ENCODE data around the gene PLXNA1.
A peak's percentile ranks its signal among the peaks of the same experiment; 100 is the strongest.

PLXNA1 gene

GRCh38 chr3:126937973-126938372, 44.9 kb upstream of the PLXNA1 start:
- DNase-seq: no peak
- ATAC-seq (ENCODE audit: insufficient read depth, low read depth): no peak

GRCh38 chr3:126938520-126939337, 44.2 kb upstream of the PLXNA1 start:
- Histone ChIP-seq H4K20me1 (ENCODE audit: insufficient read depth, low read length) (peaks cover 5% of the 10 kb centered on the region; the same call in 1 of the 2 replicates), H3K9me3 (ENCODE audit: insufficient read depth, low read length, severe bottlenecking) (no peaks in the 10 kb centered on the region), H3K4me3 (ENCODE audit: low read depth in 1 of 2, low read length in 2 of 2) (no peak overlapping the region), H3K27me3 (ENCODE audit: insufficient read depth, low read length, poor library complexity) (no peaks in the 10 kb centered on the region), H3K4me1 (ENCODE audit: insufficient read depth, low read length) (no peaks in the 10 kb centered on the region), H3K79me2 (ENCODE audit: insufficient read depth, low read length) (no peaks in the 10 kb centered on the region), H2AFZ (ENCODE audit: low read depth, low read length) (no peak overlapping the region), H3K4me2 (ENCODE audit: insufficient read depth, low read length) (no peak overlapping the region), H3K9ac (ENCODE audit: low read depth, low read length) (no peak overlapping the region), H3K36me3 (ENCODE audit: insufficient read depth, low read length) (peaks cover 3% of the 10 kb centered on the region; the same call in 1 of the 2 replicates), H3K27ac (ENCODE audit: low read length) (no peak overlapping the region)
- DNase-seq (no peak), ATAC-seq (ENCODE audit: insufficient read depth, low read depth) (no peak)
- no peak for TF ChIP-seq EZH2 (IDR thresholded peaks at IDR 0.05; ENCODE audit: borderline replicate concordance, low read depth, low read length, severe bottlenecking)
- TF ChIP-seq, protein P1, sequence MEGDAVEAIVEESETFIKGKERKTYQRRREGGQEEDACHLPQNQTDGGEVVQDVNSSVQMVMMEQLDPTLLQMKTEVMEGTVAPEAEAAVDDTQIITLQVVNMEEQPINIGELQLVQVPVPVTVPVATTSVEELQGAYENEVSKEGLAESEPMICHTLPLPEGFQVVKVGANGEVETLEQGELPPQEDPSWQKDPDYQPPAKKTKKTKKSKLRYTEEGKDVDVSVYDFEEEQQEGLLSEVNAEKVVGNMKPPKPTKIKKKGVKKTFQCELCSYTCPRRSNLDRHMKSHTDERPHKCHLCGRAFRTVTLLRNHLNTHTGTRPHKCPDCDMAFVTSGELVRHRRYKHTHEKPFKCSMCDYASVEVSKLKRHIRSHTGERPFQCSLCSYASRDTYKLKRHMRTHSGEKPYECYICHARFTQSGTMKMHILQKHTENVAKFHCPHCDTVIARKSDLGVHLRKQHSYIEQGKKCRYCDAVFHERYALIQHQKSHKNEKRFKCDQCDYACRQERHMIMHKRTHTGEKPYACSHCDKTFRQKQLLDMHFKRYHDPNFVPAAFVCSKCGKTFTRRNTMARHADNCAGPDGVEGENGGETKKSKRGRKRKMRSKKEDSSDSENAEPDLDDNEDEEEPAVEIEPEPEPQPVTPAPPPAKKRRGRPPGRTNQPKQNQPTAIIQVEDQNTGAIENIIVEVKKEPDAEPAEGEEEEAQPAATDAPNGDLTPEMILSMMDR (IDR thresholded peaks at IDR 0.05; ENCODE audit: borderline replicate concordance, extremely low read depth, low read length, poor library complexity, severe bottlenecking): no peak

More at GRCh38 chr3:126937973-126938372, 44.9 kb upstream of the PLXNA1 start:
- TF ChIP-seq EZH2 (IDR thresholded peaks at IDR 0.05; ENCODE audit: borderline replicate concordance, low read depth, low read length, severe bottlenecking): no peak
- TF ChIP-seq, protein P1 (IDR thresholded peaks at IDR 0.05; ENCODE audit: borderline replicate concordance, extremely low read depth, low read length, poor library complexity, severe bottlenecking): no peak
- Histone ChIP-seq H3K36me3 (ENCODE audit: insufficient read depth, low read length) (peaks cover 3% of the 10 kb centered on the region; the same call in 1 of the 2 replicates), H3K4me2 (ENCODE audit: insufficient read depth, low read length) (no peak overlapping the region), H3K9ac (ENCODE audit: low read depth, low read length) (no peak overlapping the region), H3K4me1 (ENCODE audit: insufficient read depth, low read length) (no peaks in the 10 kb centered on the region), H3K9me3 (ENCODE audit: insufficient read depth, low read length, severe bottlenecking) (no peaks in the 10 kb centered on the region), H4K20me1 (ENCODE audit: insufficient read depth, low read length) (peaks cover 5% of the 10 kb centered on the region; the same call in 1 of the 2 replicates), H2AFZ (ENCODE audit: low read depth, low read length) (no peak overlapping the region), H3K79me2 (ENCODE audit: insufficient read depth, low read length) (no peaks in the 10 kb centered on the region), H3K27ac (ENCODE audit: low read length) (no peak overlapping the region), H3K27me3 (ENCODE audit: insufficient read depth, low read length, poor library complexity) (no peaks in the 10 kb centered on the region), H3K4me3 (ENCODE audit: low read depth in 1 of 2, low read length in 2 of 2) (no peak overlapping the region)

DNA sequence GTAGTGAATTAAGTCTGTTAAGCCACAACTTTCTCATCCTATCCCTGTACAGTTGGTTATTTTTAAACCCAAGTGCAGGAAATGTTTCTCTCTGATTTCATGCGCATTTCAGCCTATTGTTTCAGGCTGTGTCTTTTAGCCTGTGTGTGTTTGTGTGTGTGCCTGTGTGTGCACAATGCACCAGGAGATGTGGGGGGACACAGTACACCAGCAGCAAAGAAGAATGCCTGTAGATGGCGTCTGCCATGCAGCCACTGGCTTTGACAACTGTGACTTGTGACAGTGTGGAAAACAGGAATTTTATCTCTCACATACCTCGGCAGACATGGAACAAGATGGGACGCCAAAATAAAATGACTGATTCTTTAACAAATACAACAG, 43.6 kb upstream of the PLXNA1 start:
- H3K9me3 ChIP-seq (ENCODE audit: insufficient read depth, low read length, severe bottlenecking): no peaks in the 10 kb centered on the region
- TF ChIP-seq EZH2 (IDR thresholded peaks at IDR 0.05; ENCODE audit: borderline replicate concordance, low read depth, low read length, severe bottlenecking): no peak
- TF ChIP-seq, protein P1 (IDR thresholded peaks at IDR 0.05; ENCODE audit: borderline replicate concordance, extremely low read depth, low read length, poor library complexity, severe bottlenecking): peak; percentile 17
- H3K4me2 ChIP-seq (ENCODE audit: insufficient read depth, low read length): no peak overlapping the region
- H3K27ac ChIP-seq (ENCODE audit: low read length): no peak overlapping the region
- no peaks in the 10 kb centered on the region for H3K27me3 ChIP-seq (ENCODE audit: insufficient read depth, low read length, poor library complexity)
- ATAC-seq (ENCODE audit: insufficient read depth, low read depth) (no peak), DNase-seq (no peak)
- peaks cover 9% of the 10 kb centered on the region; the same call in 1 of the 2 replicates for H4K20me1 ChIP-seq (ENCODE audit: insufficient read depth, low read length)
- H3K79me2 ChIP-seq (ENCODE audit: insufficient read depth, low read length): no peaks in the 10 kb centered on the region
- H3K4me3 ChIP-seq (ENCODE audit: low read depth in 1 of 2, low read length in 2 of 2): no peak overlapping the region
- H3K9ac ChIP-seq (ENCODE audit: low read depth, low read length): no peak overlapping the region
- no peak overlapping the region for H2AFZ ChIP-seq (ENCODE audit: low read depth, low read length)
- no peaks in the 10 kb centered on the region for H3K4me1 ChIP-seq (ENCODE audit: insufficient read depth, low read length)
- H3K36me3 ChIP-seq (ENCODE audit: insufficient read depth, low read length): peaks cover 3% of the 10 kb centered on the region; the same call in 1 of the 2 replicates

Measured in DND-41 (cell line).